HepG2 (cell line): Measurements from ENCODE around the gene NFRKB. TPM values are rescaled to one million over a fixed set of nuclear protein-coding genes. Genes with fewer than 3 reads are reported as not detected.

Experiments used
- AHDC1 ChIP-seq: sonication (generic); formaldehyde crosslinking; IDR thresholded peaks from 2 replicates; pipeline ENCODE4 v1.5.1; 2020; ENCODE audit warnings: mild to moderate bottlenecking, missing genetic modification reagents, borderline replicate concordance
- MTA1 ChIP-seq: sonication (generic); formaldehyde crosslinking; IDR thresholded peaks from 2 replicates; pipeline ENCODE4 v1.4.0; 2020; ENCODE audit warnings: missing genetic modification reagents, mild to moderate bottlenecking, borderline replicate concordance
- PAWR ChIP-seq: sonication (generic); formaldehyde crosslinking; IDR thresholded peaks from 2 replicates; pipeline ENCODE4 v1.4.0; 2020; ENCODE audit warnings: missing genetic modification reagents, mild to moderate bottlenecking, borderline replicate concordance
- PAXIP1 ChIP-seq: sonication (generic); formaldehyde crosslinking; conservative IDR thresholded peaks from 2 replicates; pipeline ENCODE4 v1.4.0; 2020; ENCODE audit warnings: mild to moderate bottlenecking, missing genetic modification reagents, moderate library complexity
- POLR2AphosphoS5 ChIP-seq: IDR thresholded peaks from 2 replicates; pipeline ENCODE4 v1.6.1; 2012; ENCODE audit warnings: low read depth, low read length
- RFXAP ChIP-seq: sonication (generic); formaldehyde crosslinking; IDR thresholded peaks from 2 replicates; pipeline ENCODE4 v1.4.0; 2020; ENCODE audit warnings: missing genetic modification reagents, borderline replicate concordance
- TCF12 ChIP-seq, 2 experiments: fragments of 450-650 bp in 1 of 2; sonication (generic) in 1 of 2; formaldehyde crosslinking in 1 of 2; IDR thresholded peaks; 2 replicates each; pipeline versions ENCODE4 v1.6.1 to v1.8.0; 2017 to 2022; ENCODE audit warnings: antibody characterized with exemption in 1 of 2, mild to moderate bottlenecking in 1 of 2, missing genetic modification reagents in 1 of 2, moderate library complexity in 1 of 2
- TIGD3 ChIP-seq: sonication (generic); formaldehyde crosslinking; IDR thresholded peaks from 2 replicates; pipeline ENCODE4 v1.5.1; 2020; ENCODE audit warnings: mild to moderate bottlenecking, missing genetic modification reagents, borderline replicate concordance
- ZFP1 ChIP-seq: IDR thresholded peaks from 2 replicates; pipeline ENCODE4 v1.6.1; 2016
- ZFP36L2 ChIP-seq: sonication (generic); formaldehyde crosslinking; IDR thresholded peaks from 2 replicates; pipeline ENCODE4 v1.4.0; 2020; ENCODE audit warnings: missing genetic modification reagents
- ZNF446 ChIP-seq: sonication (generic); formaldehyde crosslinking; IDR thresholded peaks from 2 replicates; pipeline ENCODE4 v1.5.0; 2020; ENCODE audit warnings: mild to moderate bottlenecking, missing genetic modification reagents
- ZNF558 ChIP-seq: sonication (generic); formaldehyde crosslinking; IDR thresholded peaks from 2 replicates; pipeline ENCODE4 v1.9.0; 2022; ENCODE audit warnings: mild to moderate bottlenecking, missing genetic modification reagents, borderline replicate concordance
- polyA plus RNA-seq, 8 experiments: library from polyadenylated mRNA; depleted of rRNA in 3 of 8; stranded (reverse) in 7 of 8; unstranded in 1 of 8; fragments of >200 nt; fragmentation: Illumina TruSeq in 4 of 8; extraction: Trizol in 4 of 8; gene quantifications; 2 replicates each; pipeline versions ENCODE4 v1.2.1 to v1.2.3, GENCODE V29; 2011 to 2016; ENCODE audit warnings: low read depth in 4 of 8, missing spikeins in 1 of 8, mixed read lengths in 1 of 8; ENCODE audit not compliant: insufficient read depth in 1 of 8
- total RNA-seq, 5 experiments: library from RNA; depleted of rRNA; stranded (reverse); fragments of >200 nt; fragmentation: Illumina TruSeq; extraction: Trizol; gene quantifications; 2 replicates each; pipeline ENCODE4 v1.2.3, GENCODE V29; 2016; ENCODE audit warnings: low read depth in 1 of 5
- TF ChIP-seq, protein P1 (sequence below): IDR thresholded peaks from 2 replicates; pipeline ENCODE4 v1.6.1; 2016; ENCODE audit warnings: low read depth, borderline replicate concordance

The NFRKB gene
- total and polyA plus RNA-seq, 2 of the 13 experiments (the other 11 are each of a cell fraction or from before 2014, with no cell fraction given), result 22.9 to 23.7 TPM

DNA sequence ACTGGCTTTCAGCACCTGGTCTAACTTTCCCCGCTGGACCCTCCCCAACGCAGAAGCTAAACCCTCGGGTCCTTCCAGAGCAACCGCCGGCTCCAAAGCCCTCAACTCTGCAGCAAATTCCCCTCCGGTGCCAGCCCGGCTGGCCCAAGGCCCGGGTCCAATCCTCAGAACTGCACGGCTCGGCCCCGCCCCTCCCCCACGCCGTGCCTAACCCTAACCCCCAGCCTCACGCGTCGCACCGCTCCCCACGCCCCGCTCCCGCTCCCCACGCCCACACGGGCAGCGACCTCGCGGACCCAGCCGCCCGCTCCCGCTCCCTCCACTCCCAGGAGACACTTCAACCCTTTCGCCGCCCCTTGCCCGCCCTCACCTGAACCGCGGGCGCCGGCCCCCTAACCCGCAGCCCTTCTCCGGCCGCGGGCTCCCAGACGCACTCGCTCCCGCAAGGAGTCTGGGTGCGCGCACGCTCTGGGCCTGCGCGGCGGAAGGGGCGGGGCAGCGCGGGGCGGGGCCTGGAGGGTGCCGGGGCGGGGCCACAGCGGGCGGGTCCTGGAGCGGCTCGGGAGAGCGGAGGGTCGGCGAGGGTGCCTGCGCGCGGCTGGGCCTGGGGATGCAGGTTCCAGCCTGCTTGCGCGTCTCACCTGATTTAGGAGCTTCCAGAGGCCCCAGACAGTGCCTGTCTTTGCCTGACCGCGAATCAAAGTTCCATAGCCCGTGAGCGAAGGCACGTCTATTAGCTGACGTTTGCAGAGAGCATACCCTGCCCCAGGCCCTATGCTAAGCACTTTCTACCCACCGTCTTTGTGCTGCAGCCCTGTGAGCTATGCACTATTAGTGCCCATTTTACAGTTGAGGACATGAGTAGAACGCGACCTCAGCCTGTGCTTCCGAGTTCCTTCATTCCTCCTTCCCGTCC, at the start of gene NFRKB (continued):
- TF ChIP-seq AHDC1 (CRISPR knock-in tag) (peak; percentile 65), ZNF558 (no peak; the same call in 1 of the 2 replicates), PAXIP1 (no peak; the same call in 1 of the 2 replicates), ZFP1 (CRISPR knock-in tag) (no peak), POLR2AphosphoS5 (peak; percentile 90), ZNF446 (no peak), RFXAP (0 out of 2 replicates have a peak, but pooled peaks have one; percentile 4), MTA1 (CRISPR knock-in tag) (no peak), ZFP36L2 (CRISPR knock-in tag) (no peak), PAWR (CRISPR knock-in tag) (no peak), TCF12 (IDR thresholded peaks at IDR 0.05) (no peak), TCF12 (CRISPR knock-in tag; IDR thresholded peaks at IDR 0.05) (no peak), TIGD3 (no peak)
- TF ChIP-seq, protein P1, sequence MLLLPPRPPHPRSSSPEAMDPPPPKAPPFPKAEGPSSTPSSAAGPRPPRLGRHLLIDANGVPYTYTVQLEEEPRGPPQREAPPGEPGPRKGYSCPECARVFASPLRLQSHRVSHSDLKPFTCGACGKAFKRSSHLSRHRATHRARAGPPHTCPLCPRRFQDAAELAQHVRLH (CRISPR knock-in tag), result 0 out of 2 replicates have a peak, but pooled peaks have one; percentile 54
